Measurements from ENCODE around the gene MVD. TPM values are rescaled to one million over a fixed set of nuclear protein-coding genes. Genes with fewer than 3 reads are reported as not detected.

Gene MVD
- total and polyA plus RNA-seq, 2 of the 13 experiments (the other 11 are each of a cell fraction or from before 2014, with no cell fraction given), result 28.1 to 187 TPM

- POLR2A ChIA-PET, result interaction anchor here (1.1 kb wide), 1 partner anchor 9 kb away, joined by 3 read pairs; the partner anchor contains the start of gene MVD
- Histone ChIP-seq H4K20me1 (ENCODE audit: insufficient read depth, low read length) (peaks cover 20% of the 10 kb centered on the region; the same call in 1 of the 2 replicates), H2AFZ (ENCODE audit: low read length) (no peak overlapping the region), H3K4me2 (ENCODE audit: low read depth, low read length) (no peak overlapping the region), H3K27me3 (ENCODE audit: control insufficient read depth in 1 of 2, insufficient read depth in 2 of 2, low read length in 2 of 2) (no peaks in the 10 kb centered on the region), H3K4me1 (ENCODE audit: insufficient read depth, low read length) (peaks cover 22% of the 10 kb centered on the region), H3K4me3 (replicated peaks in 1 of 3; ENCODE audit: insufficient read depth in 1 of 3, low read depth in 2 of 3, low read length in 3 of 3) (no peak overlapping the region), H3K36me3 (replicated peaks in 1 of 2; ENCODE audit: control insufficient read depth in 1 of 2, insufficient read depth in 2 of 2, low read length in 2 of 2) (peaks cover 12 to 46% of the 10 kb centered on the region in 2 experiments), H3K9me3 (ENCODE audit: low read length) (no peaks in the 10 kb centered on the region), H3K79me2 (ENCODE audit: insufficient read depth, low read length) (peaks cover 36% of the 10 kb centered on the region), H3K9ac (ENCODE audit: insufficient read depth, low read depth, low read length) (no peak overlapping the region), H3K27ac (ENCODE audit: extremely low read length, insufficient read depth, low read length) (no peak overlapping the region)
- 95% methylated on average over 32 of the region's 32 CpGs for WGBS (ENCODE audit: low lambda C conversion rate)
- BruUV-seq (replicated peaks), result no TSS peak
- FAIRE-seq (no peak), DNase-seq (ENCODE audit: low spot score) (no peak), ATAC-seq (no peak)
- intact Hi-C loops (cut with micrococcal nuclease; ENCODE audit: unreplicated experiment) (loop anchor here (5.0 kb wide), 1 partner anchor 56 kb away; no protein-coding TSS in a partner anchor), in situ Hi-C loops (cut with HindIII; ENCODE audit: extremely low pct_ligation_motif_present, low pct_unique_long_range_greater_than_20kb) (no loop called here)
- CTCF ChIA-PET (ENCODE audit: low intra/inter-chr PET ratio, low total read pairs), result no interaction called here
- TF ChIP-seq ZNF281 (CRISPR knock-in tag; IDR thresholded peaks at IDR 0.05; ENCODE audit: borderline replicate concordance), result no peak
- TF ChIP-seq FUBP1 (CRISPR knock-in tag; IDR thresholded peaks at IDR 0.05; ENCODE audit: borderline replicate concordance), result no peak
- no peak for TF ChIP-seq RBAK (CRISPR knock-in tag; IDR thresholded peaks at IDR 0.05)
- no peak for TF ChIP-seq SOX6 (IDR thresholded peaks at IDR 0.05)
- TF ChIP-seq SOX6 (CRISPR knock-in tag; IDR thresholded peaks at IDR 0.05), result no peak
- TF ChIP-seq RCOR2 (CRISPR knock-in tag; IDR thresholded peaks at IDR 0.05), result no peak
- TF ChIP-seq ZBTB37 (CRISPR knock-in tag; IDR thresholded peaks at IDR 0.05), result no peak
- no peak for TF ChIP-seq HMGXB3 (CRISPR knock-in tag; IDR thresholded peaks at IDR 0.05; ENCODE audit: borderline replicate concordance)
- no peak for TF ChIP-seq DMTF1 (CRISPR knock-in tag; IDR thresholded peaks at IDR 0.05)
Measured at GRCh38 chr16:88653596-88654362, 9.1 kb downstream of the MVD start.

Measured in HepG2 (cell line).